Liver (tissue), 9 donors: ENCODE data around the gene ADAM19. TPM values are rescaled to one million over a fixed set of nuclear protein-coding genes. Genes with fewer than 3 reads are reported as not detected.

Experiments used
- DNase-seq: peaks from one replicate; pipeline ENCODE4 v3.0.0-alpha.2; 2017; ENCODE audit warnings: low spot score
- H3K27ac ChIP-seq, 2 donors: one replicate each; pipeline ENCODE4 v1.7.0; 2013; ENCODE audit warnings: inconsistent platforms in 2 of 2, low read length in 2 of 2, control low read depth in 1 of 2, low read depth in 1 of 2, mild to moderate bottlenecking in 1 of 2
- H3K27me3 ChIP-seq, 4 donors: one replicate each; pipeline versions ENCODE4 v1.6.1 to v1.7.0; 2013; ENCODE audit warnings: low read length in 3 of 4, inconsistent platforms in 1 of 4, mild to moderate bottlenecking in 1 of 4, moderate library complexity in 1 of 4; ENCODE audit not compliant: control insufficient read depth in 4 of 4, insufficient read depth in 4 of 4
- H3K36me3 ChIP-seq, 4 donors: one replicate each; pipeline versions ENCODE4 v1.6.1 to v1.7.0; 2013; ENCODE audit warnings: low read length in 3 of 4, mild to moderate bottlenecking in 3 of 4, low read depth in 1 of 4, moderate library complexity in 1 of 4; ENCODE audit not compliant: control insufficient read depth in 4 of 4, insufficient read depth in 3 of 4
- H3K4me1 ChIP-seq, 4 donors: one replicate each; pipeline versions ENCODE4 v1.6.1 to v1.7.0; 2013; ENCODE audit warnings: low read length in 3 of 4, mild to moderate bottlenecking in 3 of 4, moderate library complexity in 1 of 4; ENCODE audit not compliant: control insufficient read depth in 4 of 4, insufficient read depth in 4 of 4
- H3K4me3 ChIP-seq, 3 donors: one replicate each; pipeline versions ENCODE4 v1.6.1 to v1.7.0; 2013; ENCODE audit warnings: low read length in 3 of 3, control low read depth in 1 of 3, low read depth in 1 of 3, mild to moderate bottlenecking in 1 of 3
- H3K9ac ChIP-seq, 2 donors: one replicate each; pipeline ENCODE4 v1.7.0; 2013; ENCODE audit warnings: low read length in 2 of 2, mild to moderate bottlenecking in 2 of 2, moderate library complexity in 2 of 2, control low read depth in 1 of 2, low read depth in 1 of 2
- H3K9me3 ChIP-seq, 4 donors: one replicate each; pipeline versions ENCODE4 v1.6.1 to v1.7.0; 2013; ENCODE audit warnings: low read length in 3 of 4; ENCODE audit not compliant: control insufficient read depth in 4 of 4
- ATF3 ChIP-seq: IDR thresholded peaks from 2 replicates; pipeline ENCODE4 v1.6.1; 2016; ENCODE audit warnings: antibody characterized with exemption
- FOXA1 ChIP-seq: IDR thresholded peaks from 2 replicates; pipeline ENCODE4 v1.6.1; 2016; ENCODE audit warnings: antibody characterized with exemption
- FOXA2 ChIP-seq: IDR thresholded peaks from 2 replicates; pipeline ENCODE4 v1.6.1; 2016; ENCODE audit warnings: antibody characterized with exemption
- GABPA ChIP-seq, 2 donors: IDR thresholded peaks in 1 of 2; conservative IDR thresholded peaks in 1 of 2; 2 replicates each; pipeline ENCODE4 v1.6.1; 2016; ENCODE audit warnings: antibody characterized with exemption in 2 of 2, mild to moderate bottlenecking in 1 of 2, moderate library complexity in 1 of 2
- HNF4A ChIP-seq, 2 donors: conservative IDR thresholded peaks; 2 replicates each; pipeline ENCODE4 v1.6.1; 2016; ENCODE audit warnings: antibody characterized with exemption in 2 of 2, mild to moderate bottlenecking in 2 of 2
- HNF4G ChIP-seq: IDR thresholded peaks from 2 replicates; pipeline ENCODE4 v1.6.1; 2016; ENCODE audit warnings: antibody characterized with exemption
- JUND ChIP-seq, 2 donors: IDR thresholded peaks; 2 replicates each; pipeline ENCODE4 v1.6.1; 2016; ENCODE audit warnings: antibody characterized with exemption in 2 of 2
- SP1 ChIP-seq: IDR thresholded peaks from 2 replicates; pipeline ENCODE4 v1.6.1; 2018; ENCODE audit warnings: antibody characterized with exemption, mild to moderate bottlenecking
- TAF1 ChIP-seq: conservative IDR thresholded peaks from 2 replicates; pipeline ENCODE4 v1.6.1; 2016; ENCODE audit warnings: antibody characterized with exemption, mild to moderate bottlenecking
- YY1 ChIP-seq: IDR thresholded peaks from 2 replicates; pipeline ENCODE4 v1.6.1; 2016; ENCODE audit warnings: antibody characterized with exemption, mild to moderate bottlenecking
- WGBS: extraction: QIAGEN DNeasy Blood & Tissue Kit; methylation state at CpG from one replicate; pipeline ENCODE4 v1.1.7; 2013; 5-methylcytosine and 5-hydroxymethylcytosine counted together
- polyA plus RNA-seq, 2 donors: library from polyadenylated mRNA; stranded (reverse) in 1 of 2; unstranded in 1 of 2; fragments of 200-250 nt in 1 of 2; fragments of >200 nt in 1 of 2; fragmentation: Nextera tagmentation in 1 of 2; extraction: Ambion mirVana in 1 of 2; gene quantifications; one replicate each; pipeline versions ENCODE4 v1.2.1 to v1.2.3, GENCODE V29; 2013 to 2015
- total RNA-seq, 2 donors: library from RNA; depleted of rRNA; stranded (reverse); fragments of >200 nt; gene quantifications; one replicate each; pipeline ENCODE4 v1.2.3, GENCODE V29; 2014
- TF ChIP-seq, protein P1 (sequence below): fragments of 150-350 bp; IDR thresholded peaks from 2 replicates; pipeline ENCODE4 v1.5.1; 2017; ENCODE audit warnings: improper control_type of control experiment, low read depth, low read length; ENCODE audit not compliant: missing input control
- TF ChIP-seq, protein P2 (sequence below): IDR thresholded peaks from 2 replicates; pipeline ENCODE4 v1.6.1; 2016; ENCODE audit warnings: antibody characterized with exemption
- TF ChIP-seq, protein P3 (sequence below): IDR thresholded peaks from 2 replicates; pipeline ENCODE4 v1.6.1; 2016; ENCODE audit warnings: antibody characterized with exemption
- donor health status: healthy.
- donor health status: healthy.
- donor health status: healthy.
- donor health status: healthy.
- donor health status: healthy.

ADAM19 gene
- total and polyA plus RNA-seq, 4 donors: 2.4 to 7.1 (median 2.9) TPM

GRCh38 chr5:157451806-157452205 is 123.8 kb downstream of the ADAM19 start:
- Histone ChIP-seq H3K4me1 (no peaks in the 10 kb centered on the region), H3K9ac (no peak overlapping the region), H3K36me3 (no peaks in the 10 kb centered on the region), H3K27ac (no peak overlapping the region), H3K9me3 (no peaks in the 10 kb centered on the region), H3K27me3 (no peaks in the 10 kb centered on the region), H3K4me3 (no peak overlapping the region)
- peak; percentile 4 for DNase-seq
- WGBS: 90% methylated on average over 3 of the region's 3 CpGs
- TF ChIP-seq FOXA1: no peak
- no peak for TF ChIP-seq FOXA2
- no peak for TF ChIP-seq GABPA (IDR thresholded peaks at IDR 0.05 in 1 of 2, conservative IDR thresholded peaks at IDR 0.05 in 1 of 2)
- no peak for TF ChIP-seq TAF1
- TF ChIP-seq, protein P1, sequence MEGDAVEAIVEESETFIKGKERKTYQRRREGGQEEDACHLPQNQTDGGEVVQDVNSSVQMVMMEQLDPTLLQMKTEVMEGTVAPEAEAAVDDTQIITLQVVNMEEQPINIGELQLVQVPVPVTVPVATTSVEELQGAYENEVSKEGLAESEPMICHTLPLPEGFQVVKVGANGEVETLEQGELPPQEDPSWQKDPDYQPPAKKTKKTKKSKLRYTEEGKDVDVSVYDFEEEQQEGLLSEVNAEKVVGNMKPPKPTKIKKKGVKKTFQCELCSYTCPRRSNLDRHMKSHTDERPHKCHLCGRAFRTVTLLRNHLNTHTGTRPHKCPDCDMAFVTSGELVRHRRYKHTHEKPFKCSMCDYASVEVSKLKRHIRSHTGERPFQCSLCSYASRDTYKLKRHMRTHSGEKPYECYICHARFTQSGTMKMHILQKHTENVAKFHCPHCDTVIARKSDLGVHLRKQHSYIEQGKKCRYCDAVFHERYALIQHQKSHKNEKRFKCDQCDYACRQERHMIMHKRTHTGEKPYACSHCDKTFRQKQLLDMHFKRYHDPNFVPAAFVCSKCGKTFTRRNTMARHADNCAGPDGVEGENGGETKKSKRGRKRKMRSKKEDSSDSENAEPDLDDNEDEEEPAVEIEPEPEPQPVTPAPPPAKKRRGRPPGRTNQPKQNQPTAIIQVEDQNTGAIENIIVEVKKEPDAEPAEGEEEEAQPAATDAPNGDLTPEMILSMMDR: no peak
- no peak for TF ChIP-seq YY1
- no peak for TF ChIP-seq JUND (IDR thresholded peaks at IDR 0.05)
- no peak for TF ChIP-seq HNF4A (conservative IDR thresholded peaks at IDR 0.05)
- TF ChIP-seq, protein P2, sequence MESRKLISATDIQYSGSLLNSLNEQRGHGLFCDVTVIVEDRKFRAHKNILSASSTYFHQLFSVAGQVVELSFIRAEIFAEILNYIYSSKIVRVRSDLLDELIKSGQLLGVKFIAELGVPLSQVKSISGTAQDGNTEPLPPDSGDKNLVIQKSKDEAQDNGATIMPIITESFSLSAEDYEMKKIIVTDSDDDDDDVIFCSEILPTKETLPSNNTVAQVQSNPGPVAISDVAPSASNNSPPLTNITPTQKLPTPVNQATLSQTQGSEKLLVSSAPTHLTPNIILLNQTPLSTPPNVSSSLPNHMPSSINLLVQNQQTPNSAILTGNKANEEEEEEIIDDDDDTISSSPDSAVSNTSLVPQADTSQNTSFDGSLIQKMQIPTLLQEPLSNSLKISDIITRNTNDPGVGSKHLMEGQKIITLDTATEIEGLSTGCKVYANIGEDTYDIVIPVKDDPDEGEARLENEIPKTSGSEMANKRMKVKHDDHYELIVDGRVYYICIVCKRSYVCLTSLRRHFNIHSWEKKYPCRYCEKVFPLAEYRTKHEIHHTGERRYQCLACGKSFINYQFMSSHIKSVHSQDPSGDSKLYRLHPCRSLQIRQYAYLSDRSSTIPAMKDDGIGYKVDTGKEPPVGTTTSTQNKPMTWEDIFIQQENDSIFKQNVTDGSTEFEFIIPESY: no peak
- TF ChIP-seq, protein P3, sequence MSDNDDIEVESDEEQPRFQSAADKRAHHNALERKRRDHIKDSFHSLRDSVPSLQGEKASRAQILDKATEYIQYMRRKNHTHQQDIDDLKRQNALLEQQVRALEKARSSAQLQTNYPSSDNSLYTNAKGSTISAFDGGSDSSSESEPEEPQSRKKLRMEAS: no peak

- Histone ChIP-seq H3K9ac (no peak overlapping the region), H3K9me3 (no peaks in the 10 kb centered on the region), H3K4me1 (no peaks in the 10 kb centered on the region), H3K27me3 (no peaks in the 10 kb centered on the region), H3K27ac (no peak overlapping the region), H3K4me3 (no peak overlapping the region), H3K36me3 (no peaks in the 10 kb centered on the region)
- 95% methylated on average over 3 of the region's 3 CpGs for WGBS
- TF ChIP-seq, protein P3: no peak
- TF ChIP-seq ATF3 (no peak), HNF4A (conservative IDR thresholded peaks at IDR 0.05) (no peak), FOXA2 (no peak), GABPA (IDR thresholded peaks at IDR 0.05 in 1 of 2, conservative IDR thresholded peaks at IDR 0.05 in 1 of 2) (no peak), SP1 (no peak), HNF4G (no peak)
- TF ChIP-seq, protein P2: no peak
- TF ChIP-seq, protein P1: no peak
- DNase-seq: no peak
These were observed 125.6 kb downstream of the ADAM19 start for GRCh38 chr5:157450024-157450423.
